ENCODE data around the gene SIX2. TPM values are rescaled to one million over a fixed set of nuclear protein-coding genes. Genes with fewer than 3 reads are reported as not detected.

SIX2 gene
- total RNA-seq, 1 experiment from 2014 or later = 1.9 TPM

DNA sequence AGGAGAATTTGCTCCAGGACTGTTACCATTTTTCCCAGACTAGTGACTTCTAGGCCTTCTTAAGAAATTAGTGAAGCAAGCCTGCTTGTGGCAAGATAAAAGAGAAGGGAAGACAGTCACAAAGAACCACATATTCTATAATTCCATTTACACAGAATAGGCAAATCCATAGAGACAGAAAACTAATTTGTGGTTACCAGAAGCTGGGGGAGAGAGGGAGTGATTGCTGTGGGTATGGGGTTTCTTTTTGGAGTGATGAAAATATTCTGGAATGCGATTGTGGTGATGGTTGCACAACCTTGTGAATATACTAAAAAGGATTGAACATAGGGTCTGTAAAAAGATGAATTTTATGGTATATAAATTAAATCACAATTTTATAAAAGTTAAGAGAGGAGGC, 37.5 kb upstream of the SIX2 start:
- TF ChIP-seq, protein P1, sequence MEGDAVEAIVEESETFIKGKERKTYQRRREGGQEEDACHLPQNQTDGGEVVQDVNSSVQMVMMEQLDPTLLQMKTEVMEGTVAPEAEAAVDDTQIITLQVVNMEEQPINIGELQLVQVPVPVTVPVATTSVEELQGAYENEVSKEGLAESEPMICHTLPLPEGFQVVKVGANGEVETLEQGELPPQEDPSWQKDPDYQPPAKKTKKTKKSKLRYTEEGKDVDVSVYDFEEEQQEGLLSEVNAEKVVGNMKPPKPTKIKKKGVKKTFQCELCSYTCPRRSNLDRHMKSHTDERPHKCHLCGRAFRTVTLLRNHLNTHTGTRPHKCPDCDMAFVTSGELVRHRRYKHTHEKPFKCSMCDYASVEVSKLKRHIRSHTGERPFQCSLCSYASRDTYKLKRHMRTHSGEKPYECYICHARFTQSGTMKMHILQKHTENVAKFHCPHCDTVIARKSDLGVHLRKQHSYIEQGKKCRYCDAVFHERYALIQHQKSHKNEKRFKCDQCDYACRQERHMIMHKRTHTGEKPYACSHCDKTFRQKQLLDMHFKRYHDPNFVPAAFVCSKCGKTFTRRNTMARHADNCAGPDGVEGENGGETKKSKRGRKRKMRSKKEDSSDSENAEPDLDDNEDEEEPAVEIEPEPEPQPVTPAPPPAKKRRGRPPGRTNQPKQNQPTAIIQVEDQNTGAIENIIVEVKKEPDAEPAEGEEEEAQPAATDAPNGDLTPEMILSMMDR (IDR thresholded peaks at IDR 0.05; ENCODE audit: insufficient read depth in 1 of 2, low read depth in 1 of 2, low read length in 1 of 2, severe bottlenecking in 1 of 2, unreplicated experiment in 1 of 2) = no peak
- no peak for DNase-seq
- Mint-ChIP-seq H3K27ac (ENCODE audit: unreplicated experiment) (no peak overlapping the region), H3K36me3 (ENCODE audit: insufficient read depth, unreplicated experiment) (no peaks in the 10 kb centered on the region), H3K27me3 (ENCODE audit: insufficient read depth, unreplicated experiment) (peaks cover 28% of the 10 kb centered on the region), H3K4me1 (ENCODE audit: low read depth, unreplicated experiment) (peaks cover 7% of the 10 kb centered on the region), H3K9me3 (ENCODE audit: unreplicated experiment) (no peaks in the 10 kb centered on the region), H3K4me3 (ENCODE audit: unreplicated experiment) (no peak overlapping the region)
- H3K27me3 ChIP-seq (replicated peaks; ENCODE audit: control insufficient read depth, insufficient read depth, low read length) = no peaks in the 10 kb centered on the region; the same call in 1 of the 2 replicates
- CTCF ChIA-PET = no interaction called here
- no peaks in the 10 kb centered on the region for H3K9me3 ChIP-seq
- H3K36me3 ChIP-seq (ENCODE audit: control insufficient read depth, insufficient read depth, low read length) = no peaks in the 10 kb centered on the region
- H3K4me3 ChIP-seq (ENCODE audit: low read depth, low read length) = no peak overlapping the region
- BruUV-seq (replicated peaks) = no TSS peak
- intact Hi-C loops (cut with micrococcal nuclease; ENCODE audit: unreplicated experiment) = loop anchor here (2.0 kb wide), 1 partner anchor 54 kb away; no protein-coding TSS in a partner anchor
- POLR2A ChIA-PET = no interaction called here
- 0 out of 2 replicates have a peak, but pooled peaks cover 3% of the 10 kb centered on the region for H3K4me1 ChIP-seq

DNA sequence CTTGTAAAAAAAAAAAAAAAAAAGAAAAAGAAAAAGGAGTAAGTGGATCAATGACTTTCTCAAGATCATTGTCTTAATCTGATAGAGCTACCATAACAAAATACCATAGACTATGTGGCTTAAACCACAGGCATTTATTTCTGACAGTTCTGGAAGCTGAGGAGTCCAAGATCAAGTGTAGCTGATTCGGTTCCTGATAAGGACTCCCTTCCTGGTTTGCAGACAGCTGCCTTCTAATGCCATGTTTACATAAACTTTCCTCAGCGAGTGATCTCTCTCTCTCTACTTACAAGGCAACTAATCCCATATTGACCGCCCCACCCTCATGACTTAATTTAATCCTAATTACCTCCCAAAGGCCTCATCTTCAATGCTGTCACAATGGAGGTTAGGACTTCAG, 36.5 kb upstream of the SIX2 start:
- intact Hi-C loops (cut with micrococcal nuclease; ENCODE audit: unreplicated experiment) = loop anchor here (2.0 kb wide), 1 partner anchor 53 kb away; no protein-coding TSS in a partner anchor
- ChIA-PET CTCF (no interaction called here), POLR2A (no interaction called here)
- TF ChIP-seq, protein P1 (IDR thresholded peaks at IDR 0.05; ENCODE audit: insufficient read depth in 1 of 2, low read depth in 1 of 2, low read length in 1 of 2, severe bottlenecking in 1 of 2, unreplicated experiment in 1 of 2) = no peak
- Mint-ChIP-seq H3K27ac (ENCODE audit: unreplicated experiment) (no peak overlapping the region), H3K4me3 (ENCODE audit: unreplicated experiment) (no peak overlapping the region), H3K36me3 (ENCODE audit: insufficient read depth, unreplicated experiment) (no peaks in the 10 kb centered on the region), H3K9me3 (ENCODE audit: unreplicated experiment) (no peaks in the 10 kb centered on the region), H3K27me3 (ENCODE audit: insufficient read depth, unreplicated experiment) (peaks cover 23% of the 10 kb centered on the region), H3K4me1 (ENCODE audit: low read depth, unreplicated experiment) (peaks cover 7% of the 10 kb centered on the region)
- Histone ChIP-seq H3K4me1 (0 out of 2 replicates have a peak, but pooled peaks cover 3% of the 10 kb centered on the region), H3K27me3 (replicated peaks; ENCODE audit: control insufficient read depth, insufficient read depth, low read length) (no peaks in the 10 kb centered on the region; the same call in 1 of the 2 replicates), H3K9me3 (no peaks in the 10 kb centered on the region), H3K36me3 (ENCODE audit: control insufficient read depth, insufficient read depth, low read length) (no peaks in the 10 kb centered on the region), H3K4me3 (ENCODE audit: low read depth, low read length) (no peak overlapping the region)
- BruUV-seq (replicated peaks) = no TSS peak
- no peak for DNase-seq

DNA sequence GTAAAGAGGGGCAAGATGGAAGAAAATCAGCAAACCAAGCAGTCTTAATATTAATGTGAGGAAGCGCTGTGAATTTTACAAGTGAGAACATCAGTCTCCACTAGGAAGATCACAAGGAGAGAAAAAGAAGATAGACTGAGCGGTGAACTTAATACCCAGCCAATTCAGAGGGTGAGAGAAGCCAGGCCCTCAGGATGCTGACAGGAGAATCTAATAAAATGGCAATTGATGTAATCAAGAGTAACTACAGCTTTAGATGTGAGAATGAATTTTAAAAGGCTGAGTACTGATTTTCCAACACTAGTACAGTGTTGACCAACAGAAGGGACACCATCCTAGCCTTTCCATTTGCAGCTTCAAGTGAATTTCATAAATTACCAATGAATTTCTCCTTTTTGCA, 35.7 kb upstream of the SIX2 start:
- ChIA-PET POLR2A (no interaction called here), CTCF (no interaction called here)
- TF ChIP-seq, protein P1 (IDR thresholded peaks at IDR 0.05; ENCODE audit: insufficient read depth in 1 of 2, low read depth in 1 of 2, low read length in 1 of 2, severe bottlenecking in 1 of 2, unreplicated experiment in 1 of 2) = no peak
- H3K27ac Mint-ChIP-seq (ENCODE audit: unreplicated experiment) = no peak overlapping the region
- BruUV-seq (replicated peaks) = no TSS peak
- no peak overlapping the region for H3K4me3 ChIP-seq (ENCODE audit: low read depth, low read length)
- no peak overlapping the region for H3K4me3 Mint-ChIP-seq (ENCODE audit: unreplicated experiment)
- DNase-seq = no peak
- H3K27me3 Mint-ChIP-seq (ENCODE audit: insufficient read depth, unreplicated experiment) = peaks cover 23% of the 10 kb centered on the region
- no peaks in the 10 kb centered on the region for H3K9me3 Mint-ChIP-seq (ENCODE audit: unreplicated experiment)
- no peaks in the 10 kb centered on the region for H3K9me3 ChIP-seq
- peaks cover 7% of the 10 kb centered on the region for H3K4me1 Mint-ChIP-seq (ENCODE audit: low read depth, unreplicated experiment)
- no peaks in the 10 kb centered on the region for H3K36me3 ChIP-seq (ENCODE audit: control insufficient read depth, insufficient read depth, low read length)
- intact Hi-C loops (cut with micrococcal nuclease; ENCODE audit: unreplicated experiment) = no loop called here
- H3K27me3 ChIP-seq (replicated peaks; ENCODE audit: control insufficient read depth, insufficient read depth, low read length) = no peaks in the 10 kb centered on the region
- no peaks in the 10 kb centered on the region for H3K36me3 Mint-ChIP-seq (ENCODE audit: insufficient read depth, unreplicated experiment)
- H3K4me1 ChIP-seq = 0 out of 2 replicates have a peak, but pooled peaks cover 3% of the 10 kb centered on the region

All from Caco-2 (cell line).